H9 (cell line): ENCODE data around the gene EPS8L3. TPM values are rescaled to one million over a fixed set of nuclear protein-coding genes. Genes with fewer than 3 reads are reported as not detected.
A peak's percentile ranks its signal among the peaks of the same experiment; 100 is the strongest.

Experiments used
- DNase-seq: peaks from one replicate; pipeline ENCODE4 v3.0.0-alpha.2; 2017
- H2AFZ ChIP-seq: one replicate; pipeline ENCODE4 v1.6.1; 2013; ENCODE audit warnings: mild to moderate bottlenecking, low read length, control low read depth, moderate library complexity
- H2AK5ac ChIP-seq: 2 replicates; pipeline ENCODE4 v1.6.1; 2013; ENCODE audit warnings: low read length, control low read depth, mixed read lengths; ENCODE audit not compliant: insufficient read length
- H2BK120ac ChIP-seq: one replicate; pipeline ENCODE4 v1.6.1; 2013; ENCODE audit warnings: low read depth, mild to moderate bottlenecking, low read length, control low read depth, inconsistent platforms; ENCODE audit not compliant: poor library complexity, severe bottlenecking
- H2BK12ac ChIP-seq: 2 replicates; pipeline ENCODE4 v1.6.1; 2013; ENCODE audit warnings: low read length, control low read depth, mixed read lengths, low read depth; ENCODE audit not compliant: insufficient read length
- H2BK15ac ChIP-seq: 2 replicates; pipeline ENCODE4 v1.6.1; 2013; ENCODE audit warnings: low read depth, low read length, control low read depth
- H2BK20ac ChIP-seq: one replicate; pipeline ENCODE4 v1.6.1; 2013; ENCODE audit warnings: low read depth, mild to moderate bottlenecking, low read length, control low read depth, inconsistent platforms; ENCODE audit not compliant: poor library complexity, severe bottlenecking
- H2BK5ac ChIP-seq: 2 replicates; pipeline ENCODE4 v1.6.1; 2013; ENCODE audit warnings: low read length, control low read depth, mixed read lengths; ENCODE audit not compliant: insufficient read length
- H3K14ac ChIP-seq: 2 replicates; pipeline ENCODE4 v1.6.1; 2013; ENCODE audit warnings: low read length, control low read depth; ENCODE audit not compliant: insufficient read depth
- H3K18ac ChIP-seq: 2 replicates; pipeline ENCODE4 v1.6.1; 2013; ENCODE audit warnings: low read depth, mild to moderate bottlenecking, mixed read lengths, low read length, control low read depth; ENCODE audit not compliant: insufficient read length
- H3K23ac ChIP-seq: 2 replicates; pipeline ENCODE4 v1.6.1; 2013; ENCODE audit warnings: low read length, control low read depth, mixed read lengths, low read depth; ENCODE audit not compliant: insufficient read length
- H3K23me2 ChIP-seq: 2 replicates; pipeline ENCODE4 v1.6.1; 2013; ENCODE audit warnings: low read depth, mild to moderate bottlenecking, mixed read lengths, low read length, control low read depth; ENCODE audit not compliant: insufficient read length, poor library complexity, severe bottlenecking
- H3K27ac ChIP-seq: 2 replicates; pipeline ENCODE4 v1.5.1; 2013; ENCODE audit warnings: low read length, control low read depth, mixed read lengths, low read depth; ENCODE audit not compliant: insufficient read length
- H3K27me3 ChIP-seq: 2 replicates; pipeline ENCODE4 v1.6.1; 2013; ENCODE audit warnings: low read length, control low read depth, inconsistent platforms; ENCODE audit not compliant: insufficient read depth
- H3K4ac ChIP-seq: 2 replicates; pipeline ENCODE4 v1.6.1; 2013; ENCODE audit warnings: low read depth, mild to moderate bottlenecking, control low read depth, inconsistent platforms, low read length, moderate library complexity
- H3K4me1 ChIP-seq: 2 replicates; pipeline ENCODE4 v1.6.1; 2013; ENCODE audit warnings: low read length, control low read depth, inconsistent platforms; ENCODE audit not compliant: insufficient read depth
- H3K4me2 ChIP-seq: 2 replicates; pipeline ENCODE4 v1.6.1; 2013; ENCODE audit warnings: low read length, control low read depth, mixed read lengths; ENCODE audit not compliant: insufficient read length, insufficient read depth
- H3K56ac ChIP-seq: 2 replicates; pipeline ENCODE4 v1.6.1; 2013; ENCODE audit warnings: low read depth, mild to moderate bottlenecking, mixed read lengths, low read length, control low read depth; ENCODE audit not compliant: insufficient read length
- H3K79me1 ChIP-seq: 2 replicates; pipeline ENCODE4 v1.6.1; 2013; ENCODE audit warnings: low read depth, mild to moderate bottlenecking, moderate library complexity, low read length, control low read depth, inconsistent platforms; ENCODE audit not compliant: insufficient read depth, poor library complexity, severe bottlenecking
- H3K79me2 ChIP-seq: 2 replicates; pipeline ENCODE4 v1.6.1; 2013; ENCODE audit warnings: low read length, control low read depth, inconsistent platforms; ENCODE audit not compliant: insufficient read depth
- H3K9ac ChIP-seq: 2 replicates; pipeline ENCODE4 v1.6.1; 2013; ENCODE audit warnings: low read length, control low read depth, mixed read lengths; ENCODE audit not compliant: insufficient read length; ENCODE audit errors: extremely low read depth
- H3K9me3 ChIP-seq: one replicate; pipeline ENCODE4 v1.6.1; 2013; ENCODE audit warnings: low read depth, low read length, inconsistent platforms; ENCODE audit not compliant: control insufficient read depth
- H3T11ph ChIP-seq: one replicate; pipeline ENCODE4 v1.6.1; 2013; ENCODE audit warnings: mild to moderate bottlenecking, low read length, control low read depth, inconsistent platforms
- H4K20me1 ChIP-seq: one replicate; pipeline ENCODE4 v1.6.1; 2013; ENCODE audit not compliant: control insufficient read depth, insufficient read length, insufficient read depth
- H4K5ac ChIP-seq: 2 replicates; pipeline ENCODE4 v1.6.1; 2013; ENCODE audit warnings: low read depth, mild to moderate bottlenecking, mixed read lengths, low read length, control low read depth; ENCODE audit not compliant: insufficient read length
- H4K8ac ChIP-seq: replicated peaks from 2 replicates; pipeline ENCODE4 v1.6.1; 2013; ENCODE audit warnings: low read length, control low read depth, mixed read lengths, low read depth; ENCODE audit not compliant: insufficient read length
- H4K91ac ChIP-seq: 2 replicates; pipeline ENCODE4 v1.6.1; 2013; ENCODE audit warnings: low read depth, mild to moderate bottlenecking, moderate library complexity, mixed read lengths, low read length, control low read depth; ENCODE audit not compliant: insufficient read length
- H3K27ac Mint-ChIP-seq, 3 experiments: 2 replicates in 2 of 3; 3 replicates in 1 of 3; pipeline ENCODE4 v1.8.0; 2020 to 2021; ENCODE audit warnings: mixed read lengths in 3 of 3, mild to moderate bottlenecking in 1 of 3, moderate library complexity in 1 of 3
- H3K27me3 Mint-ChIP-seq: 2 replicates; pipeline ENCODE4 v1.8.0; 2021; ENCODE audit warnings: low read depth, mild to moderate bottlenecking, moderate library complexity, mixed read lengths
- H3K36me3 Mint-ChIP-seq, 3 experiments: 2 replicates in 2 of 3; 3 replicates in 1 of 3; pipeline ENCODE4 v1.8.0; 2020 to 2021; ENCODE audit warnings: low read depth in 3 of 3, mixed read lengths in 3 of 3; ENCODE audit not compliant: insufficient read depth in 1 of 3
- H3K4me1 Mint-ChIP-seq, 2 experiments: 2 replicates each; pipeline ENCODE4 v1.8.0; 2020; ENCODE audit warnings: mixed read lengths in 2 of 2
- H3K4me3 Mint-ChIP-seq, 2 experiments: 2 replicates in 1 of 2; 3 replicates in 1 of 2; pipeline ENCODE4 v1.8.0; 2020 to 2021; ENCODE audit warnings: mild to moderate bottlenecking in 2 of 2, mixed read lengths in 2 of 2, moderate library complexity in 1 of 2
- H3K9me3 Mint-ChIP-seq, 2 experiments: 2 replicates in 1 of 2; 3 replicates in 1 of 2; pipeline ENCODE4 v1.8.0; 2020; ENCODE audit warnings: mild to moderate bottlenecking in 2 of 2, mixed read lengths in 2 of 2, moderate library complexity in 1 of 2
- WGBS: extraction: QIAGEN DNeasy Blood & Tissue Kit; methylation state at CpG from one replicate; pipeline ENCODE4 v1.1.7; 2013; ENCODE audit warnings: missing lambda C conversion rate, low lambda C conversion rate, mixed read lengths; ENCODE audit not compliant: insufficient read length; ENCODE audit errors: extremely low coverage; 5-methylcytosine and 5-hydroxymethylcytosine counted together
- total RNA-seq: library from RNA; stranded (reverse); gene quantifications from 2 replicates; pipeline ENCODE4 v1.2.1, GENCODE V29; 2021
- TF ChIP-seq, protein P1 (sequence below): fragments of 200-600 bp; sonication (generic); conservative IDR thresholded peaks from 3 replicates; pipeline ENCODE4 v1.8.0; 2021; ENCODE audit warnings: antibody characterized with exemption, mild to moderate bottlenecking

The EPS8L3 gene
- total RNA-seq, 1 experiment from 2014 or later: not detected

DNA sequence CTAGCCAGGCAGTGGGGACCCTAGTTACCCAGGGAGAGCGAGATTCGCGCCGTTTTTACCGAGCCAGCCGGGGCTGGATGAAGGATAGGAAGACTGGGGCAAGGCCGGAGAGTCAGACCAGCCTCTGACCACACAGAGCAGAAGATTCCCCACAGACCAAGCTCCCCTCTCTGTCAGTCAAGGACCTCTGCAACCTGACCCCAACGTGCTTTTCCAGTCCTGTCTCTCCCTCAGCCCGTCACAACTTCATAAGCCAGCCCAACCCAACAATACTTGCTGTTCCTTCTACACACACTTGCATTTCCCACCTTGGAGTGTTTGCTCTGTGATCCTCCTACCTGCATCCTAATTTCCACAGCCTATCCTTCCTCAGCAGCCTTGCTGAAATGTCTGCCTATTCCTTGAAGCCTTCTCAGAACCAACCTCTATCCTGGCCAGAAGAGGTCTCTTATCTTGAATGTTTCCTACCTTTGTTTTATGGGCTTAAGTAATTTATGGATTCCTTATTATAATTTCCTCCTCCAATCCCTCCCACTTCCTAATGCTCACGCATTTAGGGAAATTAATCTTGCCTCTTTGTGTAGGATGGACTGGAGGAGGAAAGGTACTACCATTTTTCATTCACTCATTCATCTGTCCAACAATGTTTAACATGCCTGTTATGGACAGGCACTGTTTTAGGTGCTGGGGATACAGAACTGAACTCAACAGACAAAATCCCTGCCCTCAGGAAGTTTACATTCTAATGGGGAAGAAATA lies 22.9 kb downstream of the EPS8L3 start, which contains the start of gene GSTM3:
Gene GSTM3 (minus strand): TSS at position 424 of the 759 bp plus-strand sequence. CDS start 751 bp downstream, outside the sequence.
- H4K91ac ChIP-seq: no peak within 1 kb of the TSS
- H3K27ac ChIP-seq: no peak within 1 kb of the TSS
- H3K23ac ChIP-seq: no peak within 1 kb of the TSS
- H2BK5ac ChIP-seq: no peak within 1 kb of the TSS
- peak within 1 kb of the TSS; percentile 16 for H3K9ac ChIP-seq
- H2AFZ ChIP-seq: peak within 1 kb of the TSS; percentile 46
- no peak within 1 kb of the TSS for H3K4ac ChIP-seq
- Mint-ChIP-seq H3K27me3 (peaks cover 64% of the 10 kb centered on the region), H3K27ac (no peak within 1 kb of the TSS; a peak in 1 of 7 replicates), H3K9me3 (no peaks in the 10 kb centered on the region), H3K36me3 (peaks cover 0 to 16% (median 0%) of the 10 kb centered on the region in 3 experiments; a peak in 3 of 7 replicates), H3K4me1 (peaks cover 8 to 11% of the 10 kb centered on the region in 2 experiments), H3K4me3 (peak within 1 kb of the TSS; percentile 75 to 79)
- 0 out of 2 replicates have a peak within 1 kb of the TSS, but pooled peaks have one; percentile 67 for H3K14ac ChIP-seq
- H3K18ac ChIP-seq: no peak within 1 kb of the TSS
- no CpG with 5 or more reads among the region's 10 CpGs for WGBS
- H3K4me1 ChIP-seq: no peaks in the 10 kb centered on the region
- H2AK5ac ChIP-seq: no peak within 1 kb of the TSS
- no peaks in the 10 kb centered on the region for H4K20me1 ChIP-seq
- no peak within 1 kb of the TSS for H2BK20ac ChIP-seq
- peaks cover 9% of the 10 kb centered on the region; the same call in 1 of the 2 replicates for H3K27me3 ChIP-seq
- no peak within 1 kb of the TSS for H2BK120ac ChIP-seq
- H3K9me3 ChIP-seq: no peaks in the 10 kb centered on the region
- peaks cover 14% of the 10 kb centered on the region for H3K23me2 ChIP-seq
- no peaks in the 10 kb centered on the region for H3K79me2 ChIP-seq
- no peak within 1 kb of the TSS for H2BK12ac ChIP-seq
- H3K4me2 ChIP-seq: peak within 1 kb of the TSS; percentile 95
- H2BK15ac ChIP-seq: no peak within 1 kb of the TSS
- no peak within 1 kb of the TSS for H3T11ph ChIP-seq
- TF ChIP-seq, protein P1, sequence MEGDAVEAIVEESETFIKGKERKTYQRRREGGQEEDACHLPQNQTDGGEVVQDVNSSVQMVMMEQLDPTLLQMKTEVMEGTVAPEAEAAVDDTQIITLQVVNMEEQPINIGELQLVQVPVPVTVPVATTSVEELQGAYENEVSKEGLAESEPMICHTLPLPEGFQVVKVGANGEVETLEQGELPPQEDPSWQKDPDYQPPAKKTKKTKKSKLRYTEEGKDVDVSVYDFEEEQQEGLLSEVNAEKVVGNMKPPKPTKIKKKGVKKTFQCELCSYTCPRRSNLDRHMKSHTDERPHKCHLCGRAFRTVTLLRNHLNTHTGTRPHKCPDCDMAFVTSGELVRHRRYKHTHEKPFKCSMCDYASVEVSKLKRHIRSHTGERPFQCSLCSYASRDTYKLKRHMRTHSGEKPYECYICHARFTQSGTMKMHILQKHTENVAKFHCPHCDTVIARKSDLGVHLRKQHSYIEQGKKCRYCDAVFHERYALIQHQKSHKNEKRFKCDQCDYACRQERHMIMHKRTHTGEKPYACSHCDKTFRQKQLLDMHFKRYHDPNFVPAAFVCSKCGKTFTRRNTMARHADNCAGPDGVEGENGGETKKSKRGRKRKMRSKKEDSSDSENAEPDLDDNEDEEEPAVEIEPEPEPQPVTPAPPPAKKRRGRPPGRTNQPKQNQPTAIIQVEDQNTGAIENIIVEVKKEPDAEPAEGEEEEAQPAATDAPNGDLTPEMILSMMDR: no peak
- H4K8ac ChIP-seq: no peak within 1 kb of the TSS
- no peaks in the 10 kb centered on the region for H3K79me1 ChIP-seq
- no peak within 1 kb of the TSS for H3K56ac ChIP-seq
- DNase-seq: peak; percentile 52
- no peak within 1 kb of the TSS for H4K5ac ChIP-seq
